ENCODE data around the gene TCF20. TPM values are rescaled to one million over a fixed set of nuclear protein-coding genes. Genes with fewer than 3 reads are reported as not detected.
A peak's percentile ranks its signal among the peaks of the same experiment; 100 is the strongest.

The TCF20 gene
- total and polyA plus RNA-seq, 8 donors, result 24.8 to 41.3 (median 25.6) TPM

DNA sequence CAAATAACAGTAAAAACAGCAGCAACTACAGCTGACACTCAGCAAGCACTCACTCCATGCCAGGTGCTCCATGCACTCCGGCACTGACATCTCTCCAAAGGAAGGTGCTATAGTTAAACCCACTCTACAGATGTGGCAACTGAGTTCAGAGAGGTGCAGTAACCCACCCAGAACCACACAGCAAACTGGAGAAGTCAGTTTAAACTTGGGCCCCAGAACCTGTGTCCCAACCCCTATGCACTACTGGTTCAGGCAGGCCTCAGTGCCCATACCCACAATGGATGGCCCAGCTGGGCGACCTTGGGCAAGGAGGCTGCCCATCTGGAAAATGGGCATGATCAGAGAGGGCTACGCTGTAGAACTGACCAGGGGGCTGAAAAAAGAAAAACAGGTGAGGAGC is 26.4 kb upstream of the TCF20 start:
- H3K27ac ChIP-seq, result no peak overlapping the region
- peaks cover 10 to 31% of the 10 kb centered on the region in 2 donors for H3K4me1 ChIP-seq
- no peaks in the 10 kb centered on the region for H3K36me3 ChIP-seq
- ATAC-seq (no peak), DNase-seq (no peak)
- H3K27me3 ChIP-seq, result no peaks in the 10 kb centered on the region
- TF ChIP-seq, protein P1, sequence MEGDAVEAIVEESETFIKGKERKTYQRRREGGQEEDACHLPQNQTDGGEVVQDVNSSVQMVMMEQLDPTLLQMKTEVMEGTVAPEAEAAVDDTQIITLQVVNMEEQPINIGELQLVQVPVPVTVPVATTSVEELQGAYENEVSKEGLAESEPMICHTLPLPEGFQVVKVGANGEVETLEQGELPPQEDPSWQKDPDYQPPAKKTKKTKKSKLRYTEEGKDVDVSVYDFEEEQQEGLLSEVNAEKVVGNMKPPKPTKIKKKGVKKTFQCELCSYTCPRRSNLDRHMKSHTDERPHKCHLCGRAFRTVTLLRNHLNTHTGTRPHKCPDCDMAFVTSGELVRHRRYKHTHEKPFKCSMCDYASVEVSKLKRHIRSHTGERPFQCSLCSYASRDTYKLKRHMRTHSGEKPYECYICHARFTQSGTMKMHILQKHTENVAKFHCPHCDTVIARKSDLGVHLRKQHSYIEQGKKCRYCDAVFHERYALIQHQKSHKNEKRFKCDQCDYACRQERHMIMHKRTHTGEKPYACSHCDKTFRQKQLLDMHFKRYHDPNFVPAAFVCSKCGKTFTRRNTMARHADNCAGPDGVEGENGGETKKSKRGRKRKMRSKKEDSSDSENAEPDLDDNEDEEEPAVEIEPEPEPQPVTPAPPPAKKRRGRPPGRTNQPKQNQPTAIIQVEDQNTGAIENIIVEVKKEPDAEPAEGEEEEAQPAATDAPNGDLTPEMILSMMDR (IDR thresholded peaks at IDR 0.05), result no peak
- H3K9me3 ChIP-seq, result no peaks in the 10 kb centered on the region
- no peak overlapping the region for H3K4me3 ChIP-seq
- intact Hi-C loops (cut with DNase I), result no loop called here

DNA sequence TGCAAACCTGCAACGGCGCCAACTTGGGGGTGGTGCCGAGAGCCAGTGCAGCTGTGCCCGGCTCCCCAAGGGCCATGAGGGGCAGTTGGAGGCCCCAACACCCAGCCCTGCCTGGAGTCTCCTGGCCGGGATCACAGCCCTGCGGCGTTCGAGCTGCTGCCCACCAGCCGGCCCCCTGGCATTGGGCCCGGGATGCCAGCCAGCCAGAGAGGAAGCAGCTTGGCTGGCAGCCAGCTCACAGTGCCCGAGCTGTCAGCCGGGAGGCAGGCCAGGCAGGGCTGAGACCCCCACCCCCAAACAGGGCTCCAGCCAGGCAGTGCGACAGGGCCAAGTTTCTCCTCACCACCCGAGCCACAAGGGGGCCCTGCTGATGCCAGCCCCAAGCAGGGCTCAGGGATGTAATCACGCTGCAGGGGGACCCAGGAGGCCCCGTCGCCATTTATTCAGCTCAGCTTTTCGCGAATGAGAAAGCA is 26.0 kb upstream of the TCF20 start:
- H3K4me1 ChIP-seq, result peaks cover 10 to 30% of the 10 kb centered on the region in 2 donors

DNA sequence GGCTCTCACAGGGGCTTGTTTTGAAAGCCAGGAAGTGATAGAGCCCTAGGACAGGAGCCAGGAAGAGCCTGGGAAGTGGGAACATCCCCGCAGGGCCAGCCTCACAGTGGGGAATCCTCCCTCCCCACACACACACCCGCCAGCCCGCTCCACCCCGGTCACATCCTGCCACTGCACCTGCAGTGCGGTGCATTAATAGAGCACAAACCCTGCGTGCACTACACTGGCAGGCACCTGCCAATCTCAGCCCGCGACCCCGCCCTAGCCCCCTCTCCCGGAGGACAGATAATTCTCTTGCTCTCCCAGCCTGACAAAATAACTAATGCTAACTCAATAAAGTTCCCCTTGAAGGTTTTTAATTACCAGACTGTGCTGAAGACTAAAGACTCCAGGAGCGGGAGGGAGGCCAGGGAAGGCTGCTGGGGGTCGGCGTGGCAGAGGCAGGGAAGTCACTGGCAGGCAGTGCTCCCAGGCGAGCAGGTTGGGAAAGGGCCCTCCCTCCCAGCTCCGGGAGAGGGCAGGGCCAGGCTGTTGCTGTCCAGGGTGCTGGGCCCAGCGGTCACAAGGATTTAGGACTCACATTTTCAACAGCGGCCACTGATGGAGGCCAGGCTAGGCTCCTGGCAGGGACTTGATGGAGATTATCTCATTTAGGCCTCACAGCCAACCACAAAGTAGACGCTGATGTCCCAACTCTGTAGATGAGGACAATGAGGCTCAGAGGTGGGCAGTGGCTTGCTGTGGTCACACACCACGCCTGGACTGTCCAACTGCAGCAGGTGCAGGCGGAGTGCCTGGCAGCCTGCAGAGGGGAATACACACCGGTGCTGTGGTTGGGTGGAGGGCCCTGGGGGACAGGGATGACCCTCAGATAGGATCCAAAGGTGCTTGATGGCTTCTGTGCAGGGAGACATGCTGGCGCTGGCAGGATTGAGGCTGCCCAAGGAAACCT is 23.9 kb upstream of the TCF20 start:
- peak in 3 of 4 donors; percentile 52 to 71 (median 57) for DNase-seq
- Histone ChIP-seq H3K27ac (no peak overlapping the region), H3K36me3 (no peaks in the 10 kb centered on the region), H3K9me3 (no peaks in the 10 kb centered on the region), H3K4me3 (no peak overlapping the region), H3K4me1 (peaks cover 0 to 9% of the 10 kb centered on the region in 2 donors), H3K27me3 (no peaks in the 10 kb centered on the region)
- intact Hi-C loops (cut with DNase I), result no loop called here
- TF ChIP-seq, protein P1 (IDR thresholded peaks at IDR 0.05), result no peak
- peak; percentile 82 for ATAC-seq

More for the DNA sequence above, 26.0 kb upstream of the TCF20 start:
- Histone ChIP-seq H3K27ac (no peak overlapping the region), H3K27me3 (no peaks in the 10 kb centered on the region), H3K9me3 (no peaks in the 10 kb centered on the region), H3K4me3 (no peak overlapping the region), H3K36me3 (no peaks in the 10 kb centered on the region)
- intact Hi-C loops (cut with DNase I), result no loop called here
- TF ChIP-seq, protein P1 (IDR thresholded peaks at IDR 0.05), result no peak
- DNase-seq (no peak), ATAC-seq (no peak)

DNA sequence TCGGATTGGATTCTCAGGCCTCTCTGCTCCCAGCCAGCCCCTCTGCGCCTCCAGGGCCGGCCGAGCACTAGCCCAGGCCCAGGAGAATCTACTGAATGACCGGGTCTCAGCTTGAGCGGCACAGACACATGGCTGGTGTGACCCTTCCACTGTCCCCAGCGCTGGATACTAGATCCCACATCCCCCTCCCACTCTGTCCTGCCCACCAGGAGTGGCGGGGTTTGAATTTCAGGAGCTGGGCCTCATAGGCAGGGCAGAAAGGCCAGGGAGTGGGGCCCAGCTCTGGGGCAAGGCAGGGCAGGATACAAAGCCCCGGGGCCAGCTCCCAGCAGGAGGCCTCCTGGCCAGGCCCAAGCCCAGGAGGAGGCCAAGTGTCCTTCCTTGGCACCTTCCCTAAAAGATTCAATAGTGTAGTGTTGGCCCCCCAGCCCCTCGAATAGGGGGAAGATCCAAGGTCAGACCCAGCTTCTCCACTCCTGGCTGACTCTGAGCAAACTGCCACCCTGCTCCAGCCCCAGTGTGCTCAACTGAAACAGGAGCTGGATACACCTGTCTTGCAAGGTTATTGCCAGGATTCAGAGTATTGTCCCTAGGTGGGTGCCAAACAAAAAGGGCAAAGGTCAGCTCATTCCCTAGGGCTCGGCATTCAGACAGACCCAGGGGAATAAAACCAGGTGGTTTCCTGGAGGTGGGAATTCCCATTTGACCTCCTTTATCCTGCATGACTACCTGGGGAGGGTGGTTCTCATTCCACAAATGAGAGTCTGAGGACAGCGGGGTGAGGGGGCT is 22.5 kb upstream of the TCF20 start:
- TF ChIP-seq, protein P1 (IDR thresholded peaks at IDR 0.05), result no peak
- DNase-seq (no peak), ATAC-seq (no peak)
- H3K9me3 ChIP-seq, result no peaks in the 10 kb centered on the region
- no peak overlapping the region for H3K4me3 ChIP-seq
- intact Hi-C loops (cut with DNase I), result no loop called here
- H3K27ac ChIP-seq, result no peak overlapping the region
- H3K36me3 ChIP-seq, result no peaks in the 10 kb centered on the region
- H3K27me3 ChIP-seq, result no peaks in the 10 kb centered on the region
- H3K4me1 ChIP-seq, result peaks cover 0 to 8% of the 10 kb centered on the region in 2 donors

DNA sequence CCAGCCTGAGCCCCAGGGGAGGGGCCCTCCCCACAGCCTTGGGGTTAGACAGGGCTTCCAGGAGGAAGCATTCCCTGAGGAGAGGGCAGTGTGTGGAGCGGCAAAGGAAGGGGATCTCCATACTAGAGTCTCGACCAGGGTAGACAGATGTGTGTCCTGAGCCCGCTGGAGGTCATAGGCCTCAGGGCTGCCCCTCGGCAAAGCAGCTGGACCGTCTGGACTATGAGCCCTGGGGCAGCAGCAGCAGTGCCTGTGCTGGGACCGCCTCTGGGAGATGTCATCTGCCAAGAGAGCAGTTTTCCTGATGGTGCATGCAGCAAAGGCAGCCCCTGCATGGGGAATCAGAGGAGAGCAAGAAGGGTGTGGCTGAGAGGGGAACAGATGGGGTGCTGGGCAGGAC is 20.8 kb upstream of the TCF20 start:
- H3K4me1 ChIP-seq, result peaks cover 0 to 2% of the 10 kb centered on the region in 2 donors
- no peak for ATAC-seq
- no peak for DNase-seq
- H3K4me3 ChIP-seq, result no peak overlapping the region
- H3K27me3 ChIP-seq, result no peaks in the 10 kb centered on the region
- H3K9me3 ChIP-seq, result no peaks in the 10 kb centered on the region
- H3K27ac ChIP-seq, result no peak overlapping the region
- no peaks in the 10 kb centered on the region for H3K36me3 ChIP-seq
- TF ChIP-seq, protein P1 (IDR thresholded peaks at IDR 0.05), result no peak
- intact Hi-C loops (cut with DNase I), result no loop called here

All from left lung (tissue), 10 donors.